Measurements from ENCODE around the gene LMBRD2.

LMBRD2 gene

GRCh38 chr5:36181774-36182173 is 30.1 kb upstream of the LMBRD2 start:
- POLR2A ChIA-PET, result no interaction called here

GRCh38 chr5:36180556-36181350 is 29.1 kb upstream of the LMBRD2 start:
- ChIA-PET CTCF (interaction anchor here (0.8 to 1.0 kb wide), 2 partner anchors 9 to 15 kb away, joined by 3 read pairs; no protein-coding TSS in a partner anchor), POLR2A (no interaction called here)
- no peak for DNase-seq (ENCODE audit: extremely low spot score)
- TF ChIP-seq CTCF (IDR thresholded peaks at IDR 0.05; ENCODE audit: control extremely low read depth, extremely low read depth, low read depth, missing control alignments), result no peak

More at GRCh38 chr5:36181774-36182173, 30.1 kb upstream of the LMBRD2 start:
- DNase-seq (ENCODE audit: extremely low spot score), result no peak
- CTCF ChIA-PET, result interaction anchor here (1.2 kb wide), 1 partner anchor 55 kb away, joined by 3 read pairs; no protein-coding TSS in a partner anchor
- no peak for TF ChIP-seq CTCF (IDR thresholded peaks at IDR 0.05; ENCODE audit: control extremely low read depth, extremely low read depth, low read depth, missing control alignments)

- CTCF ChIA-PET, result interaction anchor here (0.8 to 1.0 kb wide), 2 partner anchors 8 to 14 kb away, joined by 3 read pairs; no protein-coding TSS in a partner anchor
- TF ChIP-seq CTCF (IDR thresholded peaks at IDR 0.05; ENCODE audit: control extremely low read depth, extremely low read depth, low read depth, missing control alignments), result no peak
- DNase-seq (ENCODE audit: extremely low spot score), result no peak
- POLR2A ChIA-PET, result no interaction called here
Observed at GRCh38 chr5:36179950-36180349, 28.3 kb upstream of the LMBRD2 start.

- TF ChIP-seq CTCF (IDR thresholded peaks at IDR 0.05; ENCODE audit: control extremely low read depth, extremely low read depth, low read depth, missing control alignments), result no peak
- ChIA-PET POLR2A (no interaction called here), CTCF (interaction anchor here (0.7 to 1.7 kb wide), 23 partner anchors 9 to 215 kb away, joined by 3 to 9 read pairs (median 4); partner anchors contain the start of genes NADK2, RANBP3L and SKP2)
- DNase-seq (ENCODE audit: extremely low spot score), result no peak
Observed at GRCh38 chr5:36178524-36178890, 26.8 kb upstream of the LMBRD2 start.

- ChIA-PET POLR2A (no interaction called here), CTCF (interaction anchor here (0.6 to 1.7 kb wide), 28 partner anchors 9 to 216 kb away, joined by 3 to 9 read pairs (median 4); partner anchors contain the start of genes NADK2, RANBP3L and SKP2)
- no peak for DNase-seq (ENCODE audit: extremely low spot score)
- no peak for TF ChIP-seq CTCF (IDR thresholded peaks at IDR 0.05; ENCODE audit: control extremely low read depth, extremely low read depth, low read depth, missing control alignments)
Observed at GRCh38 chr5:36177715-36178523, 26.2 kb upstream of the LMBRD2 start.

GRCh38 chr5:36177154-36177553 is 25.5 kb upstream of the LMBRD2 start:
- ChIA-PET POLR2A (no interaction called here), CTCF (interaction anchor here (0.6 to 1.7 kb wide), 7 partner anchors 10 to 129 kb away, joined by 3 to 4 read pairs (median 3); partner anchors contain the start of gene NADK2)
- TF ChIP-seq CTCF (IDR thresholded peaks at IDR 0.05; ENCODE audit: control extremely low read depth, extremely low read depth, low read depth, missing control alignments), result no peak

More at GRCh38 chr5:36177154-36177553, 25.5 kb upstream of the LMBRD2 start:
- DNase-seq (ENCODE audit: extremely low spot score), result peak; percentile 29
